ENCODE data around the gene CMTM6. TPM values are rescaled to one million over a fixed set of nuclear protein-coding genes. Genes with fewer than 3 reads are reported as not detected.

CMTM6 gene
- total and polyA plus RNA-seq, 7 donors = 3.7 to 8.0 (median 5.5) TPM

GRCh38 chr3:32493437-32494414, 8.9 kb downstream of the CMTM6 start:
- no peaks in the 10 kb centered on the region for H3K27me3 ChIP-seq (ENCODE audit: insufficient read depth in 3 of 3, low read length in 2 of 3)
- 81 to 93% (median 91%) methylated on average over 3 of the region's 3 CpGs for WGBS, 3 donors
- no peaks in the 10 kb centered on the region for H3K9me3 ChIP-seq
- no peak overlapping the region for H3K27ac ChIP-seq
- H3K4me1 ChIP-seq = peaks cover 7% of the 10 kb centered on the region
- H3K4me3 ChIP-seq = no peak overlapping the region
- no peak for ATAC-seq
- no peaks in the 10 kb centered on the region for H3K36me3 ChIP-seq (ENCODE audit: insufficient read depth in 1 of 2, low read depth in 1 of 2)
- intact Hi-C loops (cut with DNase I) = no loop called here
- TF ChIP-seq CTCF (IDR thresholded peaks at IDR 0.05) = no peak
- DNase-seq = no peak

GRCh38 chr3:32492684-32493436, 9.8 kb downstream of the CMTM6 start:
- TF ChIP-seq CTCF (IDR thresholded peaks at IDR 0.05) = no peak
- intact Hi-C loops (cut with DNase I) = no loop called here
- Histone ChIP-seq H3K9me3 (no peaks in the 10 kb centered on the region), H3K4me1 (peaks cover 7% of the 10 kb centered on the region), H3K4me3 (no peak overlapping the region), H3K27ac (no peak overlapping the region), H3K27me3 (ENCODE audit: insufficient read depth in 3 of 3, low read length in 2 of 3) (no peaks in the 10 kb centered on the region), H3K36me3 (ENCODE audit: insufficient read depth in 1 of 2, low read depth in 1 of 2) (no peaks in the 10 kb centered on the region)
- DNase-seq (no peak), ATAC-seq (no peak)
- 91 to 93% (median 93%) methylated on average over 3 of the region's 3 CpGs for WGBS, 3 donors

- WGBS, 3 donors = 92 to 95% (median 93%) methylated on average over 3 of the region's 3 CpGs
- Histone ChIP-seq H3K27me3 (ENCODE audit: insufficient read depth in 3 of 3, low read length in 2 of 3) (no peaks in the 10 kb centered on the region), H3K36me3 (ENCODE audit: insufficient read depth in 1 of 2, low read depth in 1 of 2) (peaks cover 0 to 31% of the 10 kb centered on the region in 2 donors), H3K4me1 (no peaks in the 10 kb centered on the region), H3K27ac (no peak overlapping the region), H3K9me3 (no peaks in the 10 kb centered on the region), H3K4me3 (no peak overlapping the region)
- intact Hi-C loops (cut with DNase I) = no loop called here
- ATAC-seq (no peak), DNase-seq (no peak)
- no peak for TF ChIP-seq CTCF (IDR thresholded peaks at IDR 0.05)
Observed at GRCh38 chr3:32488474-32489008, 14.1 kb downstream of the CMTM6 start.

- whole genome bisulfite sequencing, 3 donors = 79 to 85% (median 80%) methylated on average over 3 of the region's 3 CpGs
- no peak overlapping the region for H3K4me3 ChIP-seq
- DNase-seq = no peak
- H3K36me3 ChIP-seq (ENCODE audit: insufficient read depth in 1 of 2, low read depth in 1 of 2) = peaks cover 0 to 37% of the 10 kb centered on the region in 2 donors
- no peak for ATAC-seq
- H3K27ac ChIP-seq = no peak overlapping the region
- intact Hi-C loops (cut with DNase I) = no loop called here
- H3K27me3 ChIP-seq (ENCODE audit: insufficient read depth in 3 of 3, low read length in 2 of 3) = no peaks in the 10 kb centered on the region
- TF ChIP-seq CTCF (IDR thresholded peaks at IDR 0.05) = no peak
- H3K9me3 ChIP-seq = no peaks in the 10 kb centered on the region
- no peaks in the 10 kb centered on the region for H3K4me1 ChIP-seq
Observed at GRCh38 chr3:32487781-32488473, 14.7 kb downstream of the CMTM6 start.
